KMS-11 (cell line): ENCODE measurements around the gene LCP2.

Source experiments
- H2AFZ ChIP-seq: fragments of 200-600 bp; sonication (generic); 2 replicates; pipeline ENCODE4 v1.6.1; 2016; ENCODE audit warnings: antibody characterized with exemption, mixed run types, low read depth
- H3K27ac ChIP-seq: fragments of 200-600 bp; sonication (generic); 2 replicates; pipeline ENCODE4 v1.6.1; 2016; ENCODE audit warnings: mild to moderate bottlenecking, mixed run types
- H3K27me3 ChIP-seq: fragments of 200-600 bp; sonication (generic); 2 replicates; pipeline ENCODE4 v1.6.1; 2017; ENCODE audit warnings: mild to moderate bottlenecking, low read depth, mixed run types, moderate library complexity; ENCODE audit not compliant: insufficient read depth
- H3K36me3 ChIP-seq: fragments of 200-600 bp; sonication (generic); 2 replicates; pipeline ENCODE4 v1.6.1; 2017; ENCODE audit warnings: mild to moderate bottlenecking, mixed run types; ENCODE audit not compliant: insufficient read depth
- H3K4me1 ChIP-seq: fragments of 200-600 bp; sonication (generic); 2 replicates; pipeline ENCODE4 v1.6.1; 2016; ENCODE audit warnings: mild to moderate bottlenecking, low read depth, mixed run types; ENCODE audit not compliant: poor library complexity, severe bottlenecking
- H3K4me2 ChIP-seq: fragments of 200-600 bp; sonication (generic); 2 replicates; pipeline ENCODE4 v1.7.0; 2016; ENCODE audit warnings: mild to moderate bottlenecking, mixed run types
- H3K4me3 ChIP-seq: fragments of 200-600 bp; sonication (generic); IDR thresholded peaks from 2 replicates; pipeline ENCODE4 v1.6.1; 2017; ENCODE audit warnings: low read depth, low read length, mixed read lengths; ENCODE audit not compliant: insufficient read depth
- H3K79me2 ChIP-seq: fragments of 200-600 bp; sonication (generic); 2 replicates; pipeline ENCODE4 v1.6.1; 2016; ENCODE audit warnings: low read depth, mixed run types; ENCODE audit not compliant: insufficient read depth
- H3K9ac ChIP-seq: fragments of 200-600 bp; sonication (generic); 2 replicates; pipeline ENCODE4 v1.6.1; 2016; ENCODE audit warnings: mild to moderate bottlenecking, mixed run types
- H4K20me1 ChIP-seq: fragments of 200-600 bp; sonication (generic); 2 replicates; pipeline ENCODE4 v1.6.1; 2016; ENCODE audit warnings: mild to moderate bottlenecking, mixed run types; ENCODE audit not compliant: insufficient read depth
- TF ChIP-seq, protein P1 (sequence below): fragments of 200-600 bp; sonication (generic); conservative IDR thresholded peaks from 2 replicates; pipeline ENCODE4 v1.6.1; 2017; ENCODE audit warnings: low read depth, mild to moderate bottlenecking, antibody characterized with exemption, low read length, moderate library complexity, mixed read lengths

Gene LCP2

DNA sequence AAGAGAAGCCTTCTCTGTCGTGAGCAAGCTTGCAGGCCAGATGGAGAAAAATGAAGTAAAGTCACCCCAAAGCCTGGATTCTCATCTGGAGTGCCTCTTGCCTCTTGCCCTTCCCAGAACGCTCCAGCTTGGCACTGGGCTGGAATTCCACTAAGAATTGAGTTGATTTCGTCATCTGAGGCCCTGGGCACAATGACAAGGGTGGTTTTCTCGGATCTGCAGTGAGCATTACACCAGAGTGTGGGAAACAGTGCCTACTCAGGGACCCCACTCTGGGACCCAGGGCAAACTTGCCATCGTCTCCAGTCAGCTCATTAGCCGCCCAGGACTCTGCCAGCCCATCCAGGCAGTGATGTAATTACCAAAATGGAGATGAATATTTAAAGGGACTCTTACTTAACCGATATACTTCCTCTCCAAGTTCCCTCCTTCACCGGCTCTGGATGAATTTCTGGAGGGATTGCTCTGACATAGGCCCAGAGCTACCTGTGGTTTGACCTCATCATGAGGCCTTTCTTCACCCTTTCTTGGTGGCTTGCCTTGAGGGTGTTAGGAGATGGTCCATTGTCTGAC lies 44.7 kb upstream of the LCP2 start:
- Histone ChIP-seq H3K4me3 (no peak overlapping the region), H3K36me3 (no peaks in the 10 kb centered on the region), H2AFZ (no peak overlapping the region), H3K27me3 (no peaks in the 10 kb centered on the region), H4K20me1 (no peaks in the 10 kb centered on the region), H3K4me2 (no peak overlapping the region), H3K27ac (no peak overlapping the region), H3K79me2 (no peaks in the 10 kb centered on the region), H3K9ac (no peak overlapping the region), H3K4me1 (no peaks in the 10 kb centered on the region)
- TF ChIP-seq, protein P1, sequence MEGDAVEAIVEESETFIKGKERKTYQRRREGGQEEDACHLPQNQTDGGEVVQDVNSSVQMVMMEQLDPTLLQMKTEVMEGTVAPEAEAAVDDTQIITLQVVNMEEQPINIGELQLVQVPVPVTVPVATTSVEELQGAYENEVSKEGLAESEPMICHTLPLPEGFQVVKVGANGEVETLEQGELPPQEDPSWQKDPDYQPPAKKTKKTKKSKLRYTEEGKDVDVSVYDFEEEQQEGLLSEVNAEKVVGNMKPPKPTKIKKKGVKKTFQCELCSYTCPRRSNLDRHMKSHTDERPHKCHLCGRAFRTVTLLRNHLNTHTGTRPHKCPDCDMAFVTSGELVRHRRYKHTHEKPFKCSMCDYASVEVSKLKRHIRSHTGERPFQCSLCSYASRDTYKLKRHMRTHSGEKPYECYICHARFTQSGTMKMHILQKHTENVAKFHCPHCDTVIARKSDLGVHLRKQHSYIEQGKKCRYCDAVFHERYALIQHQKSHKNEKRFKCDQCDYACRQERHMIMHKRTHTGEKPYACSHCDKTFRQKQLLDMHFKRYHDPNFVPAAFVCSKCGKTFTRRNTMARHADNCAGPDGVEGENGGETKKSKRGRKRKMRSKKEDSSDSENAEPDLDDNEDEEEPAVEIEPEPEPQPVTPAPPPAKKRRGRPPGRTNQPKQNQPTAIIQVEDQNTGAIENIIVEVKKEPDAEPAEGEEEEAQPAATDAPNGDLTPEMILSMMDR = no peak

- H3K27ac ChIP-seq = no peak overlapping the region
- no peaks in the 10 kb centered on the region for H4K20me1 ChIP-seq
- H2AFZ ChIP-seq = no peak overlapping the region
- no peaks in the 10 kb centered on the region for H3K4me1 ChIP-seq
- no peaks in the 10 kb centered on the region for H3K36me3 ChIP-seq
- H3K4me2 ChIP-seq = no peak overlapping the region
- no peaks in the 10 kb centered on the region for H3K79me2 ChIP-seq
- no peaks in the 10 kb centered on the region for H3K27me3 ChIP-seq
- no peak overlapping the region for H3K9ac ChIP-seq
- TF ChIP-seq, protein P1 = no peak
- H3K4me3 ChIP-seq = no peak overlapping the region
Measured at GRCh38 chr5:170341545-170341944, 44.0 kb upstream of the LCP2 start.

DNA sequence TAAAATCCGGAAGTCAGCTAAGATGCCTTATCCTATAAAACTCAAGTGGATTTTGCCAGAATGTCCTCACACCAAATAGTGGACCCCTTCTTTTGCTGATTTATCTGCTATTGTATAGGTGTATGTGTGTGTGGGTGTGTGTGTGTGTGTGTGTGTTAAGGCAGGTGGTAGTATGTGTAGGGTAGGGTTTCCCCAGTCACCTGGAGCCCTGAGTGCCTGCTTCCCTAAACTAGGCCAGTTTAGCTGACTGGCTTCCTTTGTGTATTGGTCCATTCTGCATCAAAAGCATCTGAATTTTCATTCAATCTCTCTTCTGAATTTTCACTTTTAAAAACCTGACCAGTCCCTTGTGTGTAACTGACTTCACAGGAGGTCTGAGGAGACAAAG lies 42.2 kb upstream of the LCP2 start:
- Histone ChIP-seq H3K79me2 (no peaks in the 10 kb centered on the region), H3K27ac (no peak overlapping the region), H3K27me3 (no peaks in the 10 kb centered on the region), H3K4me2 (no peak overlapping the region), H3K4me3 (no peak overlapping the region), H2AFZ (no peak overlapping the region), H3K36me3 (no peaks in the 10 kb centered on the region), H3K4me1 (no peaks in the 10 kb centered on the region), H3K9ac (no peak overlapping the region), H4K20me1 (no peaks in the 10 kb centered on the region)
- TF ChIP-seq, protein P1 = no peak

GRCh38 chr5:170338933-170339779 lies 41.6 kb upstream of the LCP2 start:
- no peak overlapping the region for H3K27ac ChIP-seq
- H3K4me2 ChIP-seq = no peak overlapping the region
- no peaks in the 10 kb centered on the region for H3K27me3 ChIP-seq
- no peak overlapping the region for H3K9ac ChIP-seq
- no peak overlapping the region for H3K4me3 ChIP-seq
- no peak overlapping the region for H2AFZ ChIP-seq
- TF ChIP-seq, protein P1 = no peak
- H3K4me1 ChIP-seq = no peaks in the 10 kb centered on the region
- no peaks in the 10 kb centered on the region for H3K79me2 ChIP-seq
- H3K36me3 ChIP-seq = no peaks in the 10 kb centered on the region
- H4K20me1 ChIP-seq = no peaks in the 10 kb centered on the region
